ENCODE results near the gene ABCC4. TPM values are rescaled to one million over a fixed set of nuclear protein-coding genes. Genes with fewer than 3 reads are reported as not detected.
"Not testable (repeated sequence)": the region's sequence is repeated elsewhere in the genome, so short reads cannot be mapped to it uniquely, and the experiment has no call there.

The ABCC4 gene
- total and polyA plus RNA-seq, 9 of the 15 experiments (the other 6 are each of a cell fraction or from before 2014, with no cell fraction given), result 9.4 to 46.1 (median 25.4) TPM

DNA sequence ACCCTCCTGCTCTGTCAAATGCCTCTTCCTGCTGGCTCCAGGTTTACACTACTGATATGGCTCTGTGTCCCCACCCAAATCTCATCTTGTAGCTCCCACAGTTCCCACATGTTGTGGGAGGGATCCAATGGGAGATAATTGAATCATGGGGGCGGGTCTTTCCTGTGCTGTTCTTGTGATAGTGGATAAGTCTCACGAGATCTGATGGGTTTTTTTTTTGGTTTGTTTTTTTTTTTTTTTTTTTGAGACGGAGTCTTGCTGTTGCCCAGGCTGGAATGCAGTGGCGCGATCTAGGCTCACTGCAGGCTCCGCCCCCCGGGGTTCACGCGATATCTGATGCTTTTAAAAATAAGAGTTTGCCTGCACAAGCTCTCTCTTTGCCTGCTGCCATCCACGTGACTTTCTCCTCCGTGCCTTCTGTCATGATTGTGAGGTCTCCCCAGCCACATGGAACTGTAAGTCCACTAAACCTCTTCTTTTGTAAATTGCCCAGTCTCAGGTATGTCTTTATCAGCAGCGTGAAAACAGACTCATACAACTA lies 27.6 kb downstream of the ABCC4 start:
- peak overlapping the region; percentile 77 for H3K4me2 ChIP-seq (ENCODE audit: insufficient read depth, low read length)
- H3K4me1 ChIP-seq (replicated peaks in 1 of 2; ENCODE audit: control insufficient read depth in 2 of 2, insufficient read depth in 2 of 2, low read length in 2 of 2), result peaks cover 29 to 50% of the 10 kb centered on the region in 2 experiments; a peak in 4 of 5 replicates
- peaks cover 25% of the 10 kb centered on the region for H3K36me3 ChIP-seq (ENCODE audit: control insufficient read depth, insufficient read depth, low read length)
- in situ Hi-C loops (cut with MboI); H3K27me3 ChIP-seq (ENCODE audit: control insufficient read depth in 2 of 2, insufficient read depth in 2 of 2, low read length in 2 of 2); CTCF ChIA-PET (ENCODE audit: low intra/inter-chr PET ratio); H3K9me1 ChIP-seq (ENCODE audit: control insufficient read depth, insufficient read depth, low read length); H4K20me1 ChIP-seq (replicated peaks; ENCODE audit: control insufficient read depth, insufficient read depth, low read length); H3K9me3 ChIP-seq (replicated peaks; ENCODE audit: control insufficient read depth, insufficient read depth, low read depth, low read length); BruUV-seq (replicated peaks); TF ChIP-seq TEAD4 (CRISPR knock-in tag; IDR thresholded peaks at IDR 0.05; ENCODE audit: borderline replicate concordance); MYC (CRISPR knock-in tag; IDR thresholded peaks at IDR 0.05; ENCODE audit: borderline replicate concordance, low read depth): not testable (repeated sequence)
- intact Hi-C loops (cut with micrococcal nuclease), result loop anchor here (1.0 to 10.0 kb wide), 4 partner anchors 13 to 201 kb away; no protein-coding TSS in a partner anchor
- peak overlapping the region in 1 of 2 experiments; percentile 80; a peak in 2 of 4 replicates for H3K9ac ChIP-seq (ENCODE audit: insufficient read depth in 1 of 2, low read depth in 2 of 2, low read length in 2 of 2)
- peak overlapping the region; percentile 93 for H3K27ac ChIP-seq (ENCODE audit: extremely low read depth, low read depth, low read length)
- POLR2A ChIA-PET, result interaction anchor here (0.6 to 1.5 kb wide), 12 partner anchors 9 to 151 kb away, joined by 3 to 6 read pairs (median 3); no protein-coding TSS in a partner anchor
- peak; percentile 64 for ATAC-seq
- WGBS (ENCODE audit: insufficient coverage, low coverage, missing lambda C conversion rate), result 2% methylated on average over 10 of the region's 12 CpGs
- peaks cover 81% of the 10 kb centered on the region for H3K79me2 ChIP-seq (ENCODE audit: control insufficient read depth, insufficient read depth, low read length)
- FAIRE-seq, result peak; percentile 78
- peak overlapping the region; percentile 44; the same call in 1 of the 2 replicates for H2AFZ ChIP-seq (ENCODE audit: low read depth, low read length)
- peak in 2 of 4 experiments; percentile 28 to 89 for DNase-seq (ENCODE audit: extremely low read depth in 1 of 4, low spot score in 3 of 4)
- peak overlapping the region; percentile 27 for H3K4me3 ChIP-seq
- TF ChIP-seq TRIM24 (IDR thresholded peaks at IDR 0.05) (peak; percentile 67 to 79), NFIC (IDR thresholded peaks at IDR 0.05) (peak; percentile 53; the same call in 1 of the 2 replicates), KDM1A (IDR thresholded peaks at IDR 0.05) (peak in 1 of 2 experiments; percentile 35; a peak in 1 of 4 replicates), NCOR1 (IDR thresholded peaks at IDR 0.05) (peak; percentile 69), TEAD4 (IDR thresholded peaks at IDR 0.05; ENCODE audit: low read length) (peak; percentile 68), DPF2 (IDR thresholded peaks at IDR 0.05) (peak; percentile 48; the same call in 1 of the 2 replicates), TAL1 (IDR thresholded peaks at IDR 0.05) (peak; percentile 76), MYC (IDR thresholded peaks at IDR 0.05; ENCODE audit: low read depth, low read length) (peak; percentile 36; the same call in 1 of the 2 replicates), EP400 (IDR thresholded peaks at IDR 0.05) (peak; percentile 62)
- TF ChIP-seq, protein P1, sequence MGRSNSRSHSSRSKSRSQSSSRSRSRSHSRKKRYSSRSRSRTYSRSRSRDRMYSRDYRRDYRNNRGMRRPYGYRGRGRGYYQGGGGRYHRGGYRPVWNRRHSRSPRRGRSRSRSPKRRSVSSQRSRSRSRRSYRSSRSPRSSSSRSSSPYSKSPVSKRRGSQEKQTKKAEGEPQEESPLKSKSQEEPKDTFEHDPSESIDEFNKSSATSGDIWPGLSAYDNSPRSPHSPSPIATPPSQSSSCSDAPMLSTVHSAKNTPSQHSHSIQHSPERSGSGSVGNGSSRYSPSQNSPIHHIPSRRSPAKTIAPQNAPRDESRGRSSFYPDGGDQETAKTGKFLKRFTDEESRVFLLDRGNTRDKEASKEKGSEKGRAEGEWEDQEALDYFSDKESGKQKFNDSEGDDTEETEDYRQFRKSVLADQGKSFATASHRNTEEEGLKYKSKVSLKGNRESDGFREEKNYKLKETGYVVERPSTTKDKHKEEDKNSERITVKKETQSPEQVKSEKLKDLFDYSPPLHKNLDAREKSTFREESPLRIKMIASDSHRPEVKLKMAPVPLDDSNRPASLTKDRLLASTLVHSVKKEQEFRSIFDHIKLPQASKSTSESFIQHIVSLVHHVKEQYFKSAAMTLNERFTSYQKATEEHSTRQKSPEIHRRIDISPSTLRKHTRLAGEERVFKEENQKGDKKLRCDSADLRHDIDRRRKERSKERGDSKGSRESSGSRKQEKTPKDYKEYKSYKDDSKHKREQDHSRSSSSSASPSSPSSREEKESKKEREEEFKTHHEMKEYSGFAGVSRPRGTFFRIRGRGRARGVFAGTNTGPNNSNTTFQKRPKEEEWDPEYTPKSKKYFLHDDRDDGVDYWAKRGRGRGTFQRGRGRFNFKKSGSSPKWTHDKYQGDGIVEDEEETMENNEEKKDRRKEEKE (IDR thresholded peaks at IDR 0.05; ENCODE audit: borderline replicate concordance in 1 of 2, control insufficient read depth in 1 of 2, low read depth in 2 of 2, low read length in 1 of 2), result peak in 1 of 2 experiments; percentile 51; a peak in 1 of 4 replicates
- TF ChIP-seq, protein P2, sequence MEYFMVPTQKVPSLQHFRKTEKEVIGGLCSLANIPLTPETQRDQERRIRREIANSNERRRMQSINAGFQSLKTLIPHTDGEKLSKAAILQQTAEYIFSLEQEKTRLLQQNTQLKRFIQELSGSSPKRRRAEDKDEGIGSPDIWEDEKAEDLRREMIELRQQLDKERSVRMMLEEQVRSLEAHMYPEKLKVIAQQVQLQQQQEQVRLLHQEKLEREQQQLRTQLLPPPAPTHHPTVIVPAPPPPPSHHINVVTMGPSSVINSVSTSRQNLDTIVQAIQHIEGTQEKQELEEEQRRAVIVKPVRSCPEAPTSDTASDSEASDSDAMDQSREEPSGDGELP (CRISPR knock-in tag; IDR thresholded peaks at IDR 0.05; ENCODE audit: borderline replicate concordance), result 0 out of 2 replicates have a peak, but pooled peaks have one; percentile 6
- TF ChIP-seq, protein P3, sequence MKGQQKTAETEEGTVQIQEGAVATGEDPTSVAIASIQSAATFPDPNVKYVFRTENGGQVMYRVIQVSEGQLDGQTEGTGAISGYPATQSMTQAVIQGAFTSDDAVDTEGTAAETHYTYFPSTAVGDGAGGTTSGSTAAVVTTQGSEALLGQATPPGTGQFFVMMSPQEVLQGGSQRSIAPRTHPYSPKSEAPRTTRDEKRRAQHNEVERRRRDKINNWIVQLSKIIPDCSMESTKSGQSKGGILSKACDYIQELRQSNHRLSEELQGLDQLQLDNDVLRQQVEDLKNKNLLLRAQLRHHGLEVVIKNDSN (CRISPR knock-in tag; IDR thresholded peaks at IDR 0.05), result peak; percentile 63
- TF ChIP-seq, protein P4, sequence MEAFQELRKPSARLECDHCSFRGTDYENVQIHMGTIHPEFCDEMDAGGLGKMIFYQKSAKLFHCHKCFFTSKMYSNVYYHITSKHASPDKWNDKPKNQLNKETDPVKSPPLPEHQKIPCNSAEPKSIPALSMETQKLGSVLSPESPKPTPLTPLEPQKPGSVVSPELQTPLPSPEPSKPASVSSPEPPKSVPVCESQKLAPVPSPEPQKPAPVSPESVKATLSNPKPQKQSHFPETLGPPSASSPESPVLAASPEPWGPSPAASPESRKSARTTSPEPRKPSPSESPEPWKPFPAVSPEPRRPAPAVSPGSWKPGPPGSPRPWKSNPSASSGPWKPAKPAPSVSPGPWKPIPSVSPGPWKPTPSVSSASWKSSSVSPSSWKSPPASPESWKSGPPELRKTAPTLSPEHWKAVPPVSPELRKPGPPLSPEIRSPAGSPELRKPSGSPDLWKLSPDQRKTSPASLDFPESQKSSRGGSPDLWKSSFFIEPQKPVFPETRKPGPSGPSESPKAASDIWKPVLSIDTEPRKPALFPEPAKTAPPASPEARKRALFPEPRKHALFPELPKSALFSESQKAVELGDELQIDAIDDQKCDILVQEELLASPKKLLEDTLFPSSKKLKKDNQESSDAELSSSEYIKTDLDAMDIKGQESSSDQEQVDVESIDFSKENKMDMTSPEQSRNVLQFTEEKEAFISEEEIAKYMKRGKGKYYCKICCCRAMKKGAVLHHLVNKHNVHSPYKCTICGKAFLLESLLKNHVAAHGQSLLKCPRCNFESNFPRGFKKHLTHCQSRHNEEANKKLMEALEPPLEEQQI (IDR thresholded peaks at IDR 0.05), result 0 out of 2 replicates have a peak, but pooled peaks have one; percentile 81

Data from K562 (cell line).